ENCODE measurements around the gene HSPB1.
"Not testable (repeated sequence)": the region's sequence is repeated elsewhere in the genome, so short reads cannot be mapped to it uniquely, and the experiment has no call there.

Gene HSPB1

DNA sequence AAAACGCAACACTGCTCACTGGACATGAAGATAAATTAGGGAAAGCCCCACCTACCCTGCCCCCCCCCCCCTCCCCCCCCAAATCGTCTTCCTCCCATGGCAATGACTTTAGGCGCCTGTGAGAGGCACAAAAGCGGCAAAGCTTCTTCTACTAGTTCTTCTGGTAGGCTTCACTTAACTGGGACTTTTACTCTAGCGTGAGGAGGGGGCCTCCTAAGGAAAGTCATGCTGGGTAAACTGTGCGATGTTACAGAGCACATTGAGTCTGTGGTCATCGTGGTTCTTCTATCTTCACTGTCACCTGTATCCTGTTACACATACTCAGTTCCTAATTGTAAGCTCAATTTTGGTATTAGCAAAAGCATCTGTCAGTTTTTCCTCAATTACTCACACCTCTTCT lies 25.1 kb downstream of the HSPB1 start:
- Histone ChIP-seq H3K27ac (no peak overlapping the region), H3K4me3 (no peak overlapping the region)

DNA sequence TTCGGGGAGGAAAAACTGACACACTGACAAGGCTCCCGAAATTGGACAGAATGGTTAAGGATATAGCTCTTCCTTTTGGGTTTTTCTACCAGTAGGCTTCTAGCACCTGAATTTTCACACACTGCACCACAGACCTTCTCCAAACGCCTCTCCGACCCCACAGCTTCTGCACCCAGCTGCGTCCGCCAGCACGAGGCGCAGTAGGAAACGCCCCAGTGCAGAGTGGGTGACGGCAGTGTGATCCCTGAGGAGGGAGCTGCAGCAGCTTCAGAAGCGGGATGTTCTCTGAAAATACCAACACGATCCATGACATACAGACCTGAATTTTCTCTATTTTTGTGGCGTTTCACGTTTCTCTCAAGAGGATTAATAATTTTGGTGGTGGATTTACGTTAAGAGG lies 25.9 kb downstream of the HSPB1 start:
- Histone ChIP-seq H3K27ac (no peak overlapping the region), H3K4me3 (no peak overlapping the region)

DNA sequence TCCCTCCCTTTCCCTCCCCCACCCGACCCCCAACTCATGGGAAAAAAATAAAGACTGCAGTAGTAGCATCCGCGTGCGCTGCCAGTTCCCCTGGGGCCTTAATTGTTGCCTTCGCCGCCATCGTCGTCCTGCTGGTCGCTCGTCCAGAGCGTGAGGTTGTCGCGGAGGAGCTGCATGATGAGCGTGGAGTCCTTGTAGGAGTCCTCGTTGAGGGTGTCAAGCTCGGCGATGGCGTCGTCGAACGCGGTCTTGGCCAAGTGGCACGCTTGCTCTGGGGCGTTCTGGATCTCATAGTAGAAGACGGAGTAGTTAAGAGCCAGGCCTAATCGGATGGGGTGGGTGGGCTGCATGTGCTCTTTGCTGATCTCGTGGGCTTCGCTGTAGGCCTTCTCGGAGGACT lies 27.0 kb downstream of the HSPB1 start:
- Histone ChIP-seq H3K27ac (no peak overlapping the region), H3K4me3 (no peak overlapping the region)

DNA sequence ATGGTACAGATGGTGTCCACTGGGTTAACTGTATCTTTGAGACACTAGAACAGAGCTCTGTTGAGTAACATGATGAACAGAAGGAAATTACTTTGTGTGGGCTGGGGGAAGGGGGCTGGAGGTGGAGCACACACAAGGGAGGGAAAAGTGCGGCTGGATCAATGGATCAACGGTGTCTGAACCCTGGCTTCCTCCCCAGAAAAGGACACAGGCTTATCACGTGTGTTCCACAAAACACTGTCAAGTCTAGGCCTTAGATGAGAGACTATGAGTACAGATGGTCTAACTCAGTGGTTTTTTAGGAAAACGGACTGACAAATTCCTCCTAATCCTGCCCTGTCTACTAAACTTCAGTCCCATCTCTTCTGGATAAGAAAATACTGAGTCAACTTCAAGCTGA lies 27.8 kb downstream of the HSPB1 start:
- no peak overlapping the region for H3K27ac ChIP-seq

DNA sequence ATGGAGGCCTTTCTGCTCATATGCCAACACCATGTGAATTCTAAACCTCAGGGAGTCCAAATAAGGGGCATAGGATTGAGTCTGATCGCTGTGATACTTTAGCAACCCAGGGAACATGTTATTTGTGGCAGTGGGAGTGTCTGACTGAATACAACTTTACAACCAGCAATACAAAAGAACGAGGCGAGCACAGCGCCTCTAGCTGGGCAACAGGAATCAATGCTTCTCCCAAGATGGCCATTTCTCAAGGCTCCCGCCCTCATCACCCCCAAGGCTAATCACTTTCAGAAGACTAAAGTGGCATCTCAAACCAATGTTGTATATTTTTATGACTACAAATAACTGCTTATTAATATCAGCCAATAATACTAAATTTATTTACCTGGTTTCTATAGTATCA lies 28.2 kb downstream of the HSPB1 start:
- Histone ChIP-seq H3K4me3 (no peak overlapping the region), H3K27ac (no peak overlapping the region)

More for the DNA sequence above, 27.8 kb downstream of the HSPB1 start:
- H3K4me3 ChIP-seq, result no peak overlapping the region

DNA sequence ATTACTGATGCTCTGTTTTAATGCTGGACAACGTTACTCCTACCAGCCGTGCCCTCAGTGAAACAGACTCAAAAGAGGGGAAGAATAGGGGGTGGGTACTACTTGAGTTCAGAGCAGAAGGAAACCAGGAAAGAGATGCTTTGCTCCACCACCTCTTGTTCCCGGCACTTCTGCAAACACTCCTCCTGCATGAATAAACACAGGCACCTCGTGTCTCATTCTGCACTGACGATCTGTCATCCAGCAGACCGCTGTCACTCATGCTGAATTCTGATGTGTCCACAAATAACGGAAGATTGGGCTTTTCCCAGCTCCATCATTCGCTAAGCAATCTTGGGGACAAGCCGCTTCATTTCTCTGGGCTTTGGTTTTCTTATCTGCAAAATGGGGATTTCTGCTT lies 29.6 kb downstream of the HSPB1 start:
- Histone ChIP-seq H3K4me3 (no peak overlapping the region), H3K27ac (no peak overlapping the region)

DNA sequence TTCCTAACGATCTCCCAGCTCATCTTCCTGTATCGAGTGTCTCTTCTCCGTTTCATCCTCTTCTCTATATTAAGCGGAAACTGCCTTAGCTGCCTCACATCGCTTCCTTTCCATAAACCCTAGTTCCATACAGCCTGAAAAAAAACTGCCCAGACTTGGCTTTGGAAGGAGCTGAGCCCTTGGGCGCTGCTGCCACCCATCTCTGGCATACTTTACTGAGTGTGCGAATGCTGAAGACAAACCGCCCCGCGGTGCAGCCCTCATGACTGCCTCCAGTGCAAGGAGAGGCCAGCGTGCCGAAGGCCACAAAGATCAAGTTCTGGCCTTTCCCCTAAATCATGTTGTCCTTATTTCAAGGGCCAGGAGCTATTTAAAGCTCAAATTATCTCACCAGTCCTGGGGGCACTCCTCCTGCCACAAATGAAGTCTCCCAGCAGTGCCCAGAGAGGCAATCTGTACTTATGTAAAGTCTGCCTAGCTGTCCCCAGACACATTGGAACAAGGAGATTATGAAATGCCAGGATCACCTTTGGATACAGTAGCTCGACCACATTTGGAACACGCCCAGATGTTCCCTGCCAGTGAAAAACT lies 31.1 kb downstream of the HSPB1 start:
- H3K4me3 ChIP-seq, result no peak overlapping the region
- peak overlapping the region in 1 of 21 experiments; percentile 74 for H3K27ac ChIP-seq

DNA sequence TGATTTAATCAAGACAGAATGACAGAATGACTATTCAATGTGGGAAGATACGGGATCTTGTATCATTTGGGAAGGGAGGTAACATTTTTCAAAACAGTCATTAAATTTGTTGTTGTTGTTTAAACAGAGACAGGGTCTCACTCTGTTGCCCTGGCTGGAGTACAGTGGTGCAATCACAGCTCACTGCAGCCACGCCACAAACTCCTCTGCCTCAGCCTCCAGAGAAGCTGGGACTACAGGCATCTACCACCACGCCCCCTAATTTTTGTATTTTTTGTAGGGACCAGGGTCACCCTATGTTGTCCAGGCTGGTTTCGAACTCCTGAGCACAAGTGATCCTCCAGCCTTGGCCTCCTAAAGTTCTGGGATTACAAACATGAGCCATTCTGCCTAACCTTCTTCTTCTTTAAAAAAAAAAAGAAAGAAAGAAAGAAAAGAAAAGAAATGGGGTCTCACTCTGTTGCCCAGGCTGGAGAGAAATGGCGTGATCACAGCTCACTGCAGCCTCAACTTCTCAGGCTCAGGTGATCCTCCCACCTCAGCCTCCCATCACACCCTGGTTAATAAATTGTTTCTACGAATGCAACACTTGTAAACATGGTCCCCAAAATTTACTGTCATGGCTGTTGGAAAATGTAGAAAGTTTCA lies 32.0 kb downstream of the HSPB1 start:
- no peak overlapping the region for H3K4me3 ChIP-seq
- H3K27ac ChIP-seq, result no peak overlapping the region

DNA sequence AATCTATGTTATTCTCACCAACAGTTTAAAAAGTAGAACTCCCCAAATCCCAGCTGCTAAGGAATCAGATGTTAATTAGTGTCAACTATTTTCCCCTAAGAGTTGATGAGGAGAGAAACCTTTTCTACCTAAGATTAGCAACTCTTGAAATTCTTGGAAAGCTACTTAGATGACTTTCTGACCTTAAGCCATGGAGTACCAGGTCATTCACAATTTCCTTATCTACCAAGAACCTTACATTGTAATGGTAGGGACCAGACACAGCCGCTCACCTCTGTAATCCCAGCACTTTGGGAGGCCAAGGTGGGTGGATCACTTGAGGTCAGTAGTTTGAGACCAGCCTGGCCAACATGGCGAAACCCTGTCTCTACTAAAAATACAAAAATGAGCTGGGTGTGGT lies 32.9 kb downstream of the HSPB1 start:
- H3K27ac ChIP-seq, H3K4me3 ChIP-seq: not testable (repeated sequence)

DNA sequence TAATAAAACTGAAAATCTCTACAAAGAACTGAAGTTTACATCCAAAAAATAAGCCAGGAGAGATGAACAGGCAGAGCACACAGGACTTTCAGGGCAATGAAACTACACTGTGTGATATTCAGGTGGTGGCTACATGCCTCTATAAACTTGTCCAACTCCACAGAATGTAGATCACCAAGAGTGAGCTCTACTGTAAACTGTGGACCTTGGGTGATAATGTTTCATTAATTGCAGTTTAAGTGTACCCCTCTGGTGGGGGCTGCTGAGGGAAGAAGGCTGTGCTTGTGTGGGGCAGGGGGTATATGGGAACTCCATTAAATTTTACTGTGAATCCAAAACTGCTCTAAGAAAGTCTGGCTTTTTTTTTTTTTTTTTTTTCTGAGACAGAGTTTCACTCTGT lies 33.6 kb downstream of the HSPB1 start:
- H3K4me3 ChIP-seq, result no peak overlapping the region
- H3K27ac ChIP-seq, result no peak overlapping the region

DNA sequence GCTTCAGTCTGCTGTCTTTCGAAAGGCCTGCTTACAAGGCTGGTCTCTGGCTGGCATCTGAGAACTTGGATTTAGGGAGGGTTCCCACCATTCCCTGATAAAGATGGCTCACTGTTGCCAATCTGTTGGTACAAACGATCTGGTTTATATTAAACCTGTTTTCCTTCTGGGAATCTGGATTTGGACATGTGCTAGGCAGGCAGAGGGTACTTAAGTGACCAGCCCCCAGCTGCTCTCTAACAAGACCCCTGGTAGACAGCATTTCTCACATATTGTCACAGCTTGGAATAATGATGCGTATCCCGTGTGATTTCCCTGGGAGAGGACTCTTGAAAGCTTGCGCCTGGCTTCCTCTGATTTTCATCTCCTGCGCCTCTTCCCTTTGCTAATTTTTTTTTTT lies 34.7 kb downstream of the HSPB1 start:
- H3K27ac ChIP-seq, result no peak overlapping the region

DNA sequence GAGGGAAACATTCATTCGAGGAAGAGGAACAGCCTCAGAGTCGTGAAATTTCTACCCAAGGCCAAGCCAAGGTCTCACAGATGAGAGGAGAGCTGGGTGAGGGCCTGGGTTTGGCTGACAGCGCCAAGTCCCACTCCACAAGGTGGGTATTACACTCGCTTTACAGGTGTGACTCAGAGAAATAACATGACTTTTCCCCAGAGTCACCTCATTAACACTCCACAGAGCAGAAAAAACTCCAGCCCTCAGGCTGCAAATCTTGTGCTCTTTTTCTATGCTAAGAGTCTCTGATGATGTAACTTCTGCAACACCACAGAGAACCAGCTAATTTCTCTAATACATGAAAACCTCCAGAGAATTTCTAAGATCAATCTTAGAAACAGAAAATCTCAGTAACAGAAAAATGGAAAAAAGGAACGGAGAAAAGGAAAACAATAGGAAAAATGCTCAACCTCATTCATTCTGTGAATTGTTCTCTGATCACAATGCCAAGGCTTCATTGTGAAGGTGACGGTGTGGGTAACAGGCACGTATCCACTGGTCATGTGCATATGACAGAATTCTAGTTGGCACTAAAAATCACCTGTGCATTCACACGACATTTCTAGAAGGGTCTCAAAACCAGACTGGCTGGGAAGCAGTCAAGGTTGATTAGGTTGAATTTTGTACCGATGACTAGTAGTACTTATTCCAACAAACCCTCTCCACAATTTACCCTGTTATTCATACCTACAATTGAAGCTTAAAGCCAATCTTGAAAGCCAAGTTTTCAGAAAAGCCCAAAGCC lies 36.0 kb downstream of the HSPB1 start:
- H3K27ac ChIP-seq, result no peak overlapping the region
- no peak overlapping the region for H3K4me3 ChIP-seq

More for the DNA sequence above, 34.7 kb downstream of the HSPB1 start:
- H3K4me3 ChIP-seq, result no peak overlapping the region

DNA sequence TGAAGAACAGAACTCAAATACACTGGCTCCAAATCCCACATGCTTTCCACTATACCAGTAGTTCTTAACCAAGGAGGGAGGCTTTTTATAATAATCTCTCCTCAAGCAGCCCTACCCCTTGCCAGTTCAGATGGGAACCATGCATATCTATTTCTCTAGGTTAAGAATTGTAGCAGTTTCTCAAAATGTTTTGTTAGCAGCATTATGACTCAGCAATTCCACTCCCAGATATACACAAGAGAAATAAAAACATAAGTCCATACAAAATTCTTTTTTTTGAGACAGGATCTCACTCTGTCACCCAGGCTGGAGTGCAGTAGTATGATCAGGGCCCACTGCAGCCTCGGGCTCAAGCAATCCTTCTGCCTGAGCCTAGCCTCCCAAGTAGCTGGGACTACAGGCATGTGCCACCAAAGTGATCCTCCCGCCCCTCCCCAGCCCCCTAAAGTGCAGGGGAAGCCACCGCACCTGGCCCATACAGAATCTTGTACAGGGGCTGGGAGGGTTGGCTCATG lies 38.2 kb downstream of the HSPB1 start:
- no peak overlapping the region for H3K4me3 ChIP-seq
- peak overlapping the region in 5 of 21 experiments; percentile 6 to 60 (median 25) for H3K27ac ChIP-seq

DNA sequence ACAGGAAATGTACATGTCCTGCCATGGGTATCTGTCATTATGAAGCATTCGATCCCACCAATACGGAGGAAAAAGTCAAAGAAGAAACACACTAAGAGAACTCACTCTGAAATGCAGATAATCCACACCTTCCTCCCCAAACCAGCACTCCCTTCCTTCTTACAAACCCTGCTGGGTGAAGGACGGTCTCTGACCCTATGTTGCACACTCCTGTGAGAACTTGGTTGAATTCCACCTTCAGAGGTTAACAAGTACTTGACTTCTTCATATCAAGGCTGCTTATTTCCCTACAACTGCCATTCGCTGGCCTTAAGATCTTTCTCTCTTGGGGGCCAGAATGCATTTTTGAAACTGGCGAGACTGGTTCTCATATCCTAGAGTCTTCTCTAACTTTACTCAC lies 39.7 kb downstream of the HSPB1 start:
- Histone ChIP-seq H3K4me3 (no peak overlapping the region), H3K27ac (no peak overlapping the region)

DNA sequence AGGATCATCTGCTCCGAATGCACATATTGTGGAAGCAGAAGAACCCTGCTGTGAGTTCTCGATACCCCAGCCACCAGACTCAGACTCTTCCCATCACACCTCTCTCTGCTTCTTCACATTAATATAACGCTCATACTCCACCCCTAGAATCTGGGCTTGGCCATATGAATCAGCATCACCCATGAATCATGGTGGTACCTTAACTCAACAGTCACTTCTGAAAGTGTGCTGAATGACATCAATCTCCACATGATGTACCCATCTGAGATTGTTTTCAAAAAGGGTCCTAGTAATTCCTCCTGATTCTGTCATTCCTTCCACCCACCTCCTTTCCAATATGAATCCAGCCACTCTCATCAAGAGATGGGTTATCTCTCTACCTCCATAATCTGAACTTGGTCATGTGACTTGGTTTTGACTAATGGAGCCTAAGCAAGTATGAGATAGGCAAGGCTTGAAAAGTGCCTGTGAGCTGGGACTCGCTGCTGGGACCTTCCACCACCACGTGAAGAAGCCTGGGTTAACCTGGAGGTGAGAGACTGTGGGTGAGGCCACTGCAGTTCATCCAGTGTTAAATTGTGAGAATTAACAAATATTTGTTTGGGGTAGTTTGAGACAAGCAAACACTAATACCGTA lies 40.9 kb downstream of the HSPB1 start:
- no peak overlapping the region for H3K4me3 ChIP-seq
- no peak overlapping the region for H3K27ac ChIP-seq

DNA sequence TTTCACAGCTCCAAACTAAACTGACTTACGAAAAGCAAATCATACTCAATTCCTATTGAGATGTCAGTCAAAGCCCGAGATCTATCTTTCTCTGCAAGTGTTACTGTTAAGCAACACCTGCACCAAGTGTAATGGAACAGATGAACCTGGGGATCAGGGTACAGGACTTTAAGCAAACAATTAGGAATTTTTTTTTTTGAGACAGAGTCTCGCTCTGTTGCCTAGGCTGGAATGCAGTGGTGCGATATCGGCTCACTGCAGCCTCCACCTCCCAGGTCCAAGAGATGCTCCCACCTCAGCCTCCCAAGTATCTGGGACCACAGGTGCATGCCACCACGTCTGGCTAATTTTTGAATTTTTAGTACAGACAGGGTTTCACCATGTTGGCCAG lies 41.5 kb downstream of the HSPB1 start:
- Histone ChIP-seq H3K27ac (no peak overlapping the region), H3K4me3 (no peak overlapping the region)

DNA sequence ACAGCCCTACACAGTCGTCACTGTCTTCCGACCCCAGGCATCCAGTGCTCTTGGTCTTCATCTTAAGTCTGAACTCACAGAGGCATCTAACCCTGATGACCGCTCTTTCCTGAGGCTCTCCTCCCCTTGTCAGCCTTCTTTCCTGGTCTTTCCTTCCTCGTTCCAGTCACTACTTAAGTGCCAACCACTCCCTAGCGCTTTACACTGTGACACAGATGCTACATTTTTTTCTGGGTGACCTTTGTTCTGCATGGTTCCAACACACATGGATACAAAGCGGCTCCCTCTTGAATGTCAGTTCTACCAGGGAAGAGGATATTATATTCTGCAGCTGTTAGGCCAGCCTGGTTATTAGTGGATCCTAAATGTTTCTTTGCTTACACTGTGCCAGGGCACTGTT lies 43.6 kb downstream of the HSPB1 start:
- peak overlapping the region in 1 of 21 experiments; percentile 21 for H3K27ac ChIP-seq
- H3K4me3 ChIP-seq, result no peak overlapping the region

DNA sequence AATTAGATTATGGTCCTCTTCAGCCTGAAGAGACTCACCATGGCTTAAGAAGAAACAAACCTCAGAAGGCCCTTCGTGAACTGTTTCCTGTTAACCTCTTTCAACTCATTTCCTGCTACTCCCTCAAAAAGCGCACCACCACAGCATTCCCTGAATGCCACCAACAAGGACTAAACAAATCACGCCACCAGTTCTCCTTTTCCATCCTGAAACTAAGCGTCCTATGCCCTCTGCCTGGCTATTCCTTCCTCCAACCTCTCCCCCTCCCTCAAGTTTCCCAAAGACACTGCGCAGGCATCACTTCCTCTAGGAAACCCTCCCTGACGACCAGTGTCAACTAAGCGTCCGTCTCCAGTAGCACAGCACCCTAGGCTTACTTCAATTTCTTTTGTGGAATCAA lies 44.3 kb downstream of the HSPB1 start:
- H3K27ac ChIP-seq, result peak overlapping the region in 1 of 21 experiments; percentile 14
- H3K4me3 ChIP-seq, result no peak overlapping the region

DNA sequence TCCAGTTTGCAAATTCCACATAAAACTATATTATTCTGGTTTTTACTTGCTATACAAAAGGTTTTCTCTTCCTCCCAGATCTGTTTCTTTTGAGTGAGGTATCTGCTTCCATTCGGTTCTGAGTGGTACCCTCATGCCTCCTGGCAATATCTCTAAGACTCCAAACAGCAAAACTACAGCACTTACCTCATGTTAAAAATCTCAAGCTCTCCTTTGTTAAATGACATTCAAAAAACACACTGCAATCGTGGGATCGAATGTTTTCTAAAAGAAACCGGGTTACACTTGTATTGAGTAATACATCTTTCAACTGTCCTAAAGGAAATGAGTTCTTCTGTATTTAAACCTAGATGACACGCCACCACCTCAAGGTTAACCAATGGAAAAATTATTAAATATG lies 45.2 kb downstream of the HSPB1 start:
- H3K4me3 ChIP-seq, result no peak overlapping the region
- no peak overlapping the region for H3K27ac ChIP-seq

DNA sequence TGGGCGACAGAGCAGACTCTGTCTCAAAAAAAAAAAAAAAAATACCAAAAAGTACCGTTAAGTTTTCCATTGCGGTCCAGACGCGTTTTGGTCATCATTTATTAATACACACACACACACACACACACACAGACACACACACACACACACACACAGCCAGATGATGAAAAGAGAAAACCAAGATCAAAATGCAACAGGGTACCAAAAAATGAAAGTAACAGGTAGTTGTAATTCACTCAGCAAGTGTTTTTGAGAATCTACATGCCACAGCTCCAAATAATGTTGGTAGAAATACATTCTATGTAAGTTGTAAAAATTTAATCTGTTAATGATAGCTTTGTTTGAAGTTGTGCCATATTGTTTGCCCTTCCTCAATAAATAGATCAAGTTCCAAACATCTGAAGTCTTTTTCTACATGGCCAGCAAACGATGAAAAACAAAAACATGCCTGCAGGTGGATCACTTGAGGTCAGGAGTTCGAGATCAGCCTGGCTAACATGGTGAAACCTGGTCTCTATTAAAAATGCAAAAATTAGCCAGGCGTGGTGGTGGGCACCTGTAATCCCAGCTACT lies 46.9 kb downstream of the HSPB1 start:
- Histone ChIP-seq H3K27ac (no peak overlapping the region), H3K4me3 (no peak overlapping the region)
